ENCODE data around the gene NUDT16L1. TPM values are rescaled to one million over a fixed set of nuclear protein-coding genes. Genes with fewer than 3 reads are reported as not detected.
"Not testable (repeated sequence)": the region's sequence is repeated elsewhere in the genome, so short reads cannot be mapped to it uniquely, and the experiment has no call there.

Gene NUDT16L1
- total RNA-seq, 4 donors from 2014 or later = 32.6 to 62.7 (median 54.3) TPM

DNA sequence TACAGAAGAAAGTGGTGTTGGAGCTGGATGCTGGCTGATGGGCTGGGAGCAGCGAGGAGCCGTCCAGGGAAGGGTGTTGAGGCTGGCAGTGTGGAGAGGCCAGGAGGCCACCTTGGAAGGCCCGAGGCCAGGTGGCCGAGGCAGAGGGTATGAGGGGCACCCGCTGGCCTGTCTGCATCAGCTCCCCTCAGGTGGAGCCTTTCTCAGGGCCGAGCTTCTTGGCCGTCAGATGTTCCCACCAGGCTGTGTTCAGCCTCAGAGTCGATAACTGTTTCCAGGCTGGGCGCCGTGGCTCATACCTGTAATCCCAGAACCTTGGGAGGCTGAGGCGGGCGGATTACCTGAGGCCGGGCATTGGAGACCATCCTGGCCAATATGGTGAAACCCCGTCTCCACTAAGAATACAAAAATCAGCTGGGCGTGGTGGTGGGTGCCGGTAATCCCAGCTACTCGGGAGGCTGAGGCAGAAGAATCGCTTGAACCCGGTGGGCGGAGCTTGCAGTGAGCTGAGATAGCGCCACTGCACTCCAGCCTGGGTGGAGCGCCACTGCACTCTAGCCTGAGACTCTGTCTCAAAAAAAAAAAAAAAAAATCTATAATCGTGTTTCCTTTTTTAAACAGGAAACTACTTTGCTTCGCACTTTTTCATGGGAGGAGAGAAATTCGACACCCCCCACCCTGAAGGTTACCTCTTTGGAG is 43.5 kb upstream of the NUDT16L1 start:
- in situ Hi-C loops (cut with MboI; ENCODE audit: low pct_ligation_motif_present in 1 of 4, low pct_unique_long_range_greater_than_20kb in 1 of 4, low sequenced_read_pairs in 3 of 4) = no loop called here
- DNase-seq = no peak
- H3K4me1 ChIP-seq = peaks cover 3 to 23% (median 16%) of the 10 kb centered on the region in 4 donors
- no peak overlapping the region for H3K4me3 ChIP-seq
- no peaks in the 10 kb centered on the region for H3K27me3 ChIP-seq
- WGBS, 2 donors (ENCODE audit: low coverage in 1 of 2) = 67 to 90% methylated on average over 6 to 23 of the region's 25 CpGs
- H3K27ac ChIP-seq = no peak overlapping the region
- intact Hi-C loops (cut with DNase I; ENCODE audit: low total_unique reads) = loop anchor here (5.0 kb wide), 1 partner anchor 63 kb away; no protein-coding TSS in a partner anchor
- peaks cover 0 to 16% (median 6%) of the 10 kb centered on the region in 4 donors for H3K36me3 ChIP-seq
- H3K9me3 ChIP-seq = no peaks in the 10 kb centered on the region
- no peak for TF ChIP-seq CTCF (IDR thresholded peaks at IDR 0.05)
- no peak for TF ChIP-seq EP300 (IDR thresholded peaks at IDR 0.05; ENCODE audit: low read depth)
- TF ChIP-seq POLR2AphosphoS5 (IDR thresholded peaks at IDR 0.05) = no peak
- TF ChIP-seq POLR2A (IDR thresholded peaks at IDR 0.05) = no peak

DNA sequence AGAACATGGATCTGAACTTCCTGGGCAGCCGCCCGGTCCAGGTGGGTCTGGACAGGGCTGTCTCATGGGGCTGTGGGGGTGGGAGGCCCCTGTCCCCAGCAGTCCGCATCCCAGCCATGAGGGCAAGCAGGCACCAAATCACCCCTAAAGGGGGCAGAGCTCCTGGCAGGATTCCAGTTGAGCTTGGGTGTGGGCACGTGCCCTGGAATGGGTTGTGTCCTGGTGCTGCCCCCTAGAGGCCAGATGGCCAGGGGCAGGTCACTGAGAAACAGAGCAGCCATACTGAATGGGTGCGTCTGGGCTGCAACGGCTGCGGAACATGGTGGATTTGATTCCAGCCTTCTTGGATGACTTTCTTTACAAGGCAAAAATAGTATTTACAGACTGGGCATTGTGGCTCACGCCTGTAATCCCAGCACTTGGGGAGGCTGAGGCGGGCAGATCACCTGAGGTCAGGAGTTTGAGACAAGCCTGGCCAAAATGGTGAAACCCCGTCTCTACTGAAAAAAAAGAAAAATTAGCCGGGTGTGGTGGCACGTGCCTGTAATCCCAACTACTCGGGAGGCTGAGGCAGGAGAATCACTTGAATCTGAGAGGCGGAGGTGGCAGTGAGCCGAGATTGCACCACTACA is 42.8 kb upstream of the NUDT16L1 start:
- TF ChIP-seq POLR2AphosphoS5 (IDR thresholded peaks at IDR 0.05) (peak in 1 of 3 donors; percentile 28), CTCF (IDR thresholded peaks at IDR 0.05) (peak; percentile 68 to 88 (median 78))
- peaks cover 3 to 25% (median 17%) of the 10 kb centered on the region in 4 donors for H3K4me1 ChIP-seq
- H3K27ac ChIP-seq; H3K9me3 ChIP-seq; H3K27me3 ChIP-seq; in situ Hi-C loops (cut with MboI; ENCODE audit: low pct_ligation_motif_present in 1 of 4, low pct_unique_long_range_greater_than_20kb in 1 of 4, low sequenced_read_pairs in 3 of 4); intact Hi-C loops (cut with DNase I; ENCODE audit: low total_unique reads); H3K4me3 ChIP-seq: not testable (repeated sequence)
- peaks cover 0 to 16% (median 6%) of the 10 kb centered on the region in 4 donors for H3K36me3 ChIP-seq
- WGBS, 2 donors (ENCODE audit: low coverage in 1 of 2) = 66 to 79% methylated on average over 10 to 15 of the region's 15 CpGs
- peak; percentile 71 for DNase-seq

DNA sequence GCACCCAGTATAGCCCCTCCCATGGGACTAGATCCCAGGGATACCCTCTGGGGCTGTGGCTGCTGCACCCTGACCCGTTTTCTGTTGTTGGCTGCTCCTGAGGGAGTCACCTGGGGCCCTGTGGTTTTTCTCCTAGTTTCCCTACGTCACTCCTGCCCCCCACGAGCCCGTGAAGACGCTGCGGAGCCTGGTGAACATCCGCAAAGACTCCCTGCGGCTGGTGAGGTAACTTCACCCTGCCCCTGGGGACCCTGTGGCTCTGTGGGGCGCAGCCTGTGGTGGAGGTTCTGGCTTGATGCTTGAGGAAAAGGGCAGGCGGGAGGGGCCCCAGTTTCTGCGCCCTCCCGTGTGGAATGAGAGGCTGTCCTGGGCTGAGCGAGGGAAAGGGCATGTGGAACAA is 41.5 kb upstream of the NUDT16L1 start:
- no peak overlapping the region for H3K27ac ChIP-seq
- DNase-seq = no peak
- no peaks in the 10 kb centered on the region for H3K9me3 ChIP-seq
- in situ Hi-C loops (cut with MboI; ENCODE audit: low pct_ligation_motif_present in 1 of 4, low pct_unique_long_range_greater_than_20kb in 1 of 4, low sequenced_read_pairs in 3 of 4) = no loop called here
- no peaks in the 10 kb centered on the region for H3K27me3 ChIP-seq
- H3K4me3 ChIP-seq = no peak overlapping the region
- TF ChIP-seq EP300 (IDR thresholded peaks at IDR 0.05; ENCODE audit: low read depth) (no peak), POLR2AphosphoS5 (IDR thresholded peaks at IDR 0.05) (no peak), CTCF (IDR thresholded peaks at IDR 0.05) (no peak), POLR2A (IDR thresholded peaks at IDR 0.05) (no peak)
- WGBS, 2 donors (ENCODE audit: low coverage in 1 of 2) = 80 to 94% methylated on average over 2 to 13 of the region's 13 CpGs
- intact Hi-C loops (cut with DNase I; ENCODE audit: low total_unique reads) = no loop called here
- H3K4me1 ChIP-seq = peaks cover 3 to 25% (median 17%) of the 10 kb centered on the region in 4 donors
- H3K36me3 ChIP-seq = peaks cover 0 to 21% (median 8%) of the 10 kb centered on the region in 4 donors

DNA sequence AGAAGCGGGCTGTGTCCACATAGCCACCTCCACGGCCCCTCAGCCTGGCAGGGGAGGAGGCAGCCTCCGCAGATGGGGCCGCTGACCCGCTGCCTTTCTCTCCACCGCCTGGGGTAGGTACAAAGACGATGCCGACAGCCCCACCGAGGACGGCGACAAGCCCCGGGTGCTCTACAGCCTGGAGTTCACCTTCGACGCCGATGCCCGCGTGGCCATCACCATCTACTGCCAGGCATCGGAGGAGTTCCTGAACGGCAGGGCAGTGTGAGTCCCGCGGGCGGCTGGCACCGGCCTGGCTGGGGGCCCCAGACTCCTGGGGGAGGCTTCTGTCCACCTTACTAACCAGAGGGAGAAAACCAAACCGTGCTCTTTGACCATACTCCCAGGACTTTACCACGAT is 40.8 kb upstream of the NUDT16L1 start:
- intact Hi-C loops (cut with DNase I; ENCODE audit: low total_unique reads) = no loop called here
- TF ChIP-seq POLR2A (IDR thresholded peaks at IDR 0.05) = no peak
- no peak for TF ChIP-seq CTCF (IDR thresholded peaks at IDR 0.05)
- no peak for TF ChIP-seq POLR2AphosphoS5 (IDR thresholded peaks at IDR 0.05)
- TF ChIP-seq EP300 (IDR thresholded peaks at IDR 0.05; ENCODE audit: low read depth) = no peak
- in situ Hi-C loops (cut with MboI; ENCODE audit: low pct_ligation_motif_present in 1 of 4, low pct_unique_long_range_greater_than_20kb in 1 of 4, low sequenced_read_pairs in 3 of 4) = no loop called here
- peaks cover 0 to 23% (median 11%) of the 10 kb centered on the region in 4 donors for H3K36me3 ChIP-seq
- H3K4me3 ChIP-seq = no peak overlapping the region
- H3K27me3 ChIP-seq = no peaks in the 10 kb centered on the region
- H3K27ac ChIP-seq = no peak overlapping the region
- H3K4me1 ChIP-seq = peaks cover 3 to 25% (median 17%) of the 10 kb centered on the region in 4 donors
- 94% methylated on average over 20 of the region's 25 CpGs; no CpG with 5 or more reads in 1 of the 2 donors for WGBS, 2 donors (ENCODE audit: low coverage in 1 of 2)
- no peak for DNase-seq
- H3K9me3 ChIP-seq = no peaks in the 10 kb centered on the region

Data from transverse colon (tissue), 4 donors.